ENCODE measurements around the gene PDE4D. TPM values are rescaled to one million over a fixed set of nuclear protein-coding genes. Genes with fewer than 3 reads are reported as not detected.

Gene PDE4D
- total and polyA plus RNA-seq, 11 donors, result 5.2 to 68.3 (median 42.1) TPM

DNA sequence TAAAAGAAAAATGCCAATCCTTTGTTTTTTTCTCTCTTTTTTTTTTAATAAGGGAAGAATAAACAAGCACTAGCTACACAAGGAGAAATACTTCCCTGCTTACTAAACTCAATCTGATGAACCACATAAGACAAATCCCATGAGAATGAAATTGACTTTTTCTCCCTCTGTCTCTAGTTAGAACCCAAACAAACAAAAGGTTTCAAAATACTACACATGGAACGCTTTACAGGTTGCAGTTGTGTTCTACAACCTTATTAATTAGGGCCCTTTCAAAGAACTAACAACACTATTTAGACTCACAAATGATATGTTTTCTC is 124.5 kb downstream of the PDE4D start:
- ATAC-seq (no peak), DNase-seq (no peak)
- H3K4me3 ChIP-seq, result peak overlapping the region in 10 of 12 donors; percentile 45 to 67 (median 58)
- no peaks in the 10 kb centered on the region for H3K36me3 ChIP-seq
- peaks cover 0 to 25% (median 8%) of the 10 kb centered on the region in 12 donors for H3K4me1 ChIP-seq
- TF ChIP-seq POLR2A (IDR thresholded peaks at IDR 0.05), result no peak
- TF ChIP-seq, protein P1, sequence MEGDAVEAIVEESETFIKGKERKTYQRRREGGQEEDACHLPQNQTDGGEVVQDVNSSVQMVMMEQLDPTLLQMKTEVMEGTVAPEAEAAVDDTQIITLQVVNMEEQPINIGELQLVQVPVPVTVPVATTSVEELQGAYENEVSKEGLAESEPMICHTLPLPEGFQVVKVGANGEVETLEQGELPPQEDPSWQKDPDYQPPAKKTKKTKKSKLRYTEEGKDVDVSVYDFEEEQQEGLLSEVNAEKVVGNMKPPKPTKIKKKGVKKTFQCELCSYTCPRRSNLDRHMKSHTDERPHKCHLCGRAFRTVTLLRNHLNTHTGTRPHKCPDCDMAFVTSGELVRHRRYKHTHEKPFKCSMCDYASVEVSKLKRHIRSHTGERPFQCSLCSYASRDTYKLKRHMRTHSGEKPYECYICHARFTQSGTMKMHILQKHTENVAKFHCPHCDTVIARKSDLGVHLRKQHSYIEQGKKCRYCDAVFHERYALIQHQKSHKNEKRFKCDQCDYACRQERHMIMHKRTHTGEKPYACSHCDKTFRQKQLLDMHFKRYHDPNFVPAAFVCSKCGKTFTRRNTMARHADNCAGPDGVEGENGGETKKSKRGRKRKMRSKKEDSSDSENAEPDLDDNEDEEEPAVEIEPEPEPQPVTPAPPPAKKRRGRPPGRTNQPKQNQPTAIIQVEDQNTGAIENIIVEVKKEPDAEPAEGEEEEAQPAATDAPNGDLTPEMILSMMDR (IDR thresholded peaks at IDR 0.05), result no peak
- peaks cover 0 to 38% (median 6%) of the 10 kb centered on the region in 9 donors for H3K27me3 ChIP-seq
- 42 to 66% (median 53%) methylated on average over 1 of the region's 1 CpG for WGBS, 4 donors
- intact Hi-C loops (cut with DNase I), result no loop called here
- H3K27ac ChIP-seq, result peak overlapping the region in 4 of 12 donors; percentile 24 to 82 (median 31)
- no peaks in the 10 kb centered on the region for H3K9me3 ChIP-seq

DNA sequence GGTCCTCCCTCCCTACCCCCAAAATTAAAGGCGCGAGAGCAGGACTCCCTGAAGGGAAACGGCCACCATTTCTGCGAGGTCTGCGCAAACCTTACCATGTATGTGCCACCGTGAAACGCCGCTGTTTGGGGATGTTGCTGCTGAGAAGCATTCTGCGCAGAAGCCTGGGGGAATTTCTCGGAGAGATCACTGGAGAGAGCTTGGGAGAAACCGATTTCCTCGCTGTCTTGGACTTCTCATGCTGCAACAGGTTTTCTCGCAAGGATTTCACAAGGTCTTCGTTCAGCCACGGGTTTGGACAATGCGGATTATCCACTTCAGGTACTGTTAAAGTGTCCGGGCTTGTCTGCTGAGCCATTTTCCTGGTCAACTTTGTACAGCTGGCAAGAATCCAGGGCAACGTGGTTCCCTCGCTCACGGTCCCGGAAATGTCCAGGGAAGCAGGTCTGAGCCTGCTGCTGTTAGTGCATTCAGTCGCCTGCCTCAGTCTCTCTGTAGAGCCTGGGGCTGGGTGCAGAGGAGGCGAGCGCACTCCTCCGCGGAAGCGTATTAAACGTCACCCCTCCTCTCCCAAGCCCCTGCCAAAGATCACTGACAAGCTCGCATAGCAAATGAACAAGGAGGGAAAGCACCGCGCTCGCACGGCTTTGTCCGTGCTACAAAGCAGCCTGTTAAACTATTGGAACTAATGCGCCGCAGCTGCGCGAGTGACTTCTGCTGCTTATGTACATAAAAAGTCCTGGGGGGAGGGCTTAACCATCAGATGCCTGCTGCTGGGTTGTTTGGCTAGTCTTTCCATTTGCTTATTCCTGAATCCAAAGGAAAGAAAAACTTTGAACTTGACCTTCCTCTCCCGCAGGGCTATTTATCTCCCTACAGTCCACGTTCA is 125.1 kb downstream of the PDE4D start:
- Histone ChIP-seq H3K4me3 (peak overlapping the region; percentile 4 to 67 (median 56)), H3K27ac (peak overlapping the region in 6 of 12 donors; percentile 18 to 82 (median 28))
- 1 to 3% (median 2%) methylated on average over 37 to 40 of the region's 40 CpGs for WGBS, 4 donors

GRCh38 chr5:59767681-59768151 is 125.8 kb downstream of the PDE4D start:
- H3K4me1 ChIP-seq, result peaks cover 0 to 25% (median 8%) of the 10 kb centered on the region in 12 donors
- TF ChIP-seq, protein P1 (IDR thresholded peaks at IDR 0.05), result no peak
- TF ChIP-seq POLR2A (IDR thresholded peaks at IDR 0.05), result no peak
- no peaks in the 10 kb centered on the region for H3K36me3 ChIP-seq
- ATAC-seq (peak in 1 of 4 donors; percentile 10), DNase-seq (no peak)
- peak overlapping the region; percentile 4 to 67 (median 56) for H3K4me3 ChIP-seq
- H3K27ac ChIP-seq, result peak overlapping the region in 6 of 12 donors; percentile 18 to 82 (median 28)
- no peaks in the 10 kb centered on the region for H3K9me3 ChIP-seq
- intact Hi-C loops (cut with DNase I), result no loop called here
- H3K27me3 ChIP-seq, result peaks cover 0 to 38% (median 6%) of the 10 kb centered on the region in 9 donors
- WGBS, 4 donors, result 34 to 43% (median 37%) methylated on average over 4 of the region's 4 CpGs

More for the DNA sequence above, 125.1 kb downstream of the PDE4D start:
- Histone ChIP-seq H3K9me3 (no peaks in the 10 kb centered on the region), H3K4me1 (peaks cover 0 to 25% (median 8%) of the 10 kb centered on the region in 12 donors), H3K27me3 (peaks cover 0 to 38% (median 6%) of the 10 kb centered on the region in 9 donors), H3K36me3 (no peaks in the 10 kb centered on the region)
- DNase-seq (peak; percentile 42 to 69 (median 54)), ATAC-seq (peak; percentile 37 to 89 (median 73))
- TF ChIP-seq, protein P1 (IDR thresholded peaks at IDR 0.05), result no peak
- no peak for TF ChIP-seq POLR2A (IDR thresholded peaks at IDR 0.05)
- intact Hi-C loops (cut with DNase I), result no loop called here

GRCh38 chr5:59767211-59767605 is 126.3 kb downstream of the PDE4D start:
- TF ChIP-seq POLR2A (IDR thresholded peaks at IDR 0.05), result no peak
- TF ChIP-seq, protein P1 (IDR thresholded peaks at IDR 0.05), result no peak
- DNase-seq, result no peak
- H3K4me1 ChIP-seq, result peaks cover 0 to 25% (median 8%) of the 10 kb centered on the region in 12 donors
- H3K27ac ChIP-seq, result peak overlapping the region in 1 of 12 donors; percentile 82
- H3K27me3 ChIP-seq, result peaks cover 0 to 38% (median 6%) of the 10 kb centered on the region in 9 donors
- intact Hi-C loops (cut with DNase I), result no loop called here
- no peaks in the 10 kb centered on the region for H3K9me3 ChIP-seq
- no peaks in the 10 kb centered on the region for H3K36me3 ChIP-seq
- H3K4me3 ChIP-seq, result peak overlapping the region in 8 of 12 donors; percentile 45 to 67 (median 60)
- no peak for ATAC-seq

All from heart left ventricle (tissue), 16 donors.